ENCODE data around the gene PEX12. TPM values are rescaled to one million over a fixed set of nuclear protein-coding genes. Genes with fewer than 3 reads are reported as not detected.

The PEX12 gene
- total and polyA plus RNA-seq, 12 donors = 4.2 to 18.5 (median 11.5) TPM

GRCh38 chr17:35609831-35610230 lies 31.5 kb upstream of the PEX12 start:
- H3K9me3 ChIP-seq (replicated peaks in 1 of 3) = no peaks in the 10 kb centered on the region
- H3K36me3 ChIP-seq (replicated peaks in 1 of 2) = peaks cover 0 to 56% of the 10 kb centered on the region in 2 donors
- H3K4me1 ChIP-seq (replicated peaks in 1 of 2) = no peaks in the 10 kb centered on the region
- no peak for DNase-seq
- H3K27ac ChIP-seq = no peak overlapping the region
- intact Hi-C loops (cut with DNase I) = loop anchor here (2.0 to 5.0 kb wide), 2 partner anchors 135 to 137 kb away; no protein-coding TSS in a partner anchor
- no peaks in the 10 kb centered on the region for H3K27me3 ChIP-seq
- TF ChIP-seq, protein P1, sequence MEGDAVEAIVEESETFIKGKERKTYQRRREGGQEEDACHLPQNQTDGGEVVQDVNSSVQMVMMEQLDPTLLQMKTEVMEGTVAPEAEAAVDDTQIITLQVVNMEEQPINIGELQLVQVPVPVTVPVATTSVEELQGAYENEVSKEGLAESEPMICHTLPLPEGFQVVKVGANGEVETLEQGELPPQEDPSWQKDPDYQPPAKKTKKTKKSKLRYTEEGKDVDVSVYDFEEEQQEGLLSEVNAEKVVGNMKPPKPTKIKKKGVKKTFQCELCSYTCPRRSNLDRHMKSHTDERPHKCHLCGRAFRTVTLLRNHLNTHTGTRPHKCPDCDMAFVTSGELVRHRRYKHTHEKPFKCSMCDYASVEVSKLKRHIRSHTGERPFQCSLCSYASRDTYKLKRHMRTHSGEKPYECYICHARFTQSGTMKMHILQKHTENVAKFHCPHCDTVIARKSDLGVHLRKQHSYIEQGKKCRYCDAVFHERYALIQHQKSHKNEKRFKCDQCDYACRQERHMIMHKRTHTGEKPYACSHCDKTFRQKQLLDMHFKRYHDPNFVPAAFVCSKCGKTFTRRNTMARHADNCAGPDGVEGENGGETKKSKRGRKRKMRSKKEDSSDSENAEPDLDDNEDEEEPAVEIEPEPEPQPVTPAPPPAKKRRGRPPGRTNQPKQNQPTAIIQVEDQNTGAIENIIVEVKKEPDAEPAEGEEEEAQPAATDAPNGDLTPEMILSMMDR (IDR thresholded peaks at IDR 0.05) = no peak
- no peak for TF ChIP-seq POLR2A (IDR thresholded peaks at IDR 0.05)
- 96 to 98% (median 97%) methylated on average over 4 of the region's 4 CpGs for WGBS, 4 donors
- no peak overlapping the region for H3K4me3 ChIP-seq

- Histone ChIP-seq H3K4me3 (no peak overlapping the region), H3K36me3 (replicated peaks in 1 of 2) (peaks cover 0 to 64% of the 10 kb centered on the region in 2 donors), H3K27me3 (no peaks in the 10 kb centered on the region), H3K4me1 (replicated peaks in 1 of 2) (no peaks in the 10 kb centered on the region), H3K27ac (no peak overlapping the region), H3K9me3 (replicated peaks in 1 of 3) (no peaks in the 10 kb centered on the region)
- WGBS, 4 donors = 81 to 85% (median 83%) methylated on average over 3 of the region's 3 CpGs
- intact Hi-C loops (cut with DNase I) = no loop called here
- TF ChIP-seq POLR2A (IDR thresholded peaks at IDR 0.05) = no peak
- TF ChIP-seq, protein P1 (IDR thresholded peaks at IDR 0.05) = no peak
- no peak for DNase-seq
These were observed 29.0 kb upstream of the PEX12 start for GRCh38 chr17:35607239-35607847.

DNA sequence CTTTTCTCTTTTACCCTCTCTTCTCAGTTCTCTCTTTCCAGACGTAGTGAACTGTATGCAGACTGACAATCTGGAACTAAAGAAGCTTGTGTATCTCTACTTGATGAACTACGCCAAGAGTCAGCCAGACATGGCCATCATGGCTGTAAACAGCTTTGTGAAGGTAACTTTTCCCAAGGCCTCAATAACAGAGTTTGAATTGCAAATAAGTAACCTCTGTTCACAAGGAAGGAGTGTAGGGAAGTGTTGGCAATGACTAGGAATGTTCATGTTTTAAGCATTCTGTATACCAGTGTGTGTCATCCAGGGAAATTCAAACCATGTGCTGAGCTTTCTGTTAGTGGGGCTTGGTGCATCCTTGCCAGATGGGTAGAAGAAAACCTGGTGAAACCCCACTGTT lies 27.3 kb upstream of the PEX12 start:
- intact Hi-C loops (cut with DNase I) = no loop called here
- no peak for DNase-seq
- TF ChIP-seq, protein P1 (IDR thresholded peaks at IDR 0.05) = no peak
- no peak for TF ChIP-seq POLR2A (IDR thresholded peaks at IDR 0.05)
- WGBS, 4 donors = 77 to 91% (median 89%) methylated on average over 2 of the region's 2 CpGs
- Histone ChIP-seq H3K27ac (no peak overlapping the region), H3K4me1 (replicated peaks in 1 of 2) (no peaks in the 10 kb centered on the region), H3K36me3 (replicated peaks in 1 of 2) (peaks cover 0 to 72% of the 10 kb centered on the region in 2 donors), H3K9me3 (replicated peaks in 1 of 3) (no peaks in the 10 kb centered on the region), H3K27me3 (no peaks in the 10 kb centered on the region), H3K4me3 (no peak overlapping the region)

GRCh38 chr17:35603674-35604073 lies 25.3 kb upstream of the PEX12 start:
- TF ChIP-seq, protein P1 (IDR thresholded peaks at IDR 0.05) = no peak
- TF ChIP-seq POLR2A (IDR thresholded peaks at IDR 0.05) = no peak
- WGBS, 4 donors = 75 to 88% (median 78%) methylated on average over 7 of the region's 7 CpGs
- Histone ChIP-seq H3K9me3 (replicated peaks in 1 of 3) (no peaks in the 10 kb centered on the region), H3K4me1 (replicated peaks in 1 of 2) (no peaks in the 10 kb centered on the region), H3K4me3 (no peak overlapping the region), H3K36me3 (replicated peaks in 1 of 2) (peaks cover 0 to 68% of the 10 kb centered on the region in 2 donors), H3K27me3 (no peaks in the 10 kb centered on the region), H3K27ac (no peak overlapping the region)
- DNase-seq = no peak
- intact Hi-C loops (cut with DNase I) = no loop called here

Measured in adrenal gland (tissue), 12 donors.